ENCODE measurements around the gene KDELR3. TPM values are rescaled to one million over a fixed set of nuclear protein-coding genes. Genes with fewer than 3 reads are reported as not detected.
A peak's percentile ranks its signal among the peaks of the same experiment; 100 is the strongest.

Gene KDELR3
- total RNA-seq, 1 experiment from 2014 or later = 7.3 TPM

DNA sequence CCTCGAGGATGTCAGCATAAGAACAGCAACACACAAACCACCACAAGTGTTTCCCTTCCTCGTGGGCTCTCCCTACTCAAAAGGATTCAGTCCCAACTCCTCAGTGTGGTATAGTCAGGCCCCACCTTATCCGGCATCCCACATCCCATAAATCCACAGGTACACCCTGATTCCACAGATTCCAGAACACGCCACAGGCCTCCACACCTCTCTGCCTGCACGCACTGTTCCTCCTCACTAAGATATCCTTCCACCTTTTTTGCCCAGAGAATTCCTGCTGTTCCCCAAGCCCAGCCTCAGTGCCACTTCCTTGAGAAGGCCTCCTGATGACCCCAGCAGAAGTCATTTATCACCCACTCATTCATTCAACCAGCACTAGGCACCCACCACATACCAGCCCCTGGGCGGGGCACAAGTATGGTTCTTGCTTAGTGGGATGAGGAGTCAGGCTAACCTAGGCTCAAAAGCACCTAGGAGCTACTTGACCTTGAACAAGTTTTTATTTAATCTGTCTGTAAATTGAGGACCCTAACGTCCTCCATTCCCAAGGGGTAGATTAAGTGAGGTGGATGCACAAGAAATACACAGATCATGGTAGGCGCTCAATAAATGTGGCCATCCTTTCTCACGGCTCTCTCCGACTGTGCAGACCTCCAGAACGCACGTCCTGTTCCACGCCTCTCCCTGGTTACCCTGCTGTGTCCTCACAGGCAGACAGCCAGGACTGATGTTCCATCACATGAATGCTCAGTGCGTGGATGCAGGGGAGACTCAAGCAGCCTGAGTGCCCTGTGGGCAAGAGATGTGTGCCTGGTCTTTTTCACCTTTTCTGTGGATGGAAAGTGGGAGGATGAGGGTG lies 10.8 kb upstream of the KDELR3 start:
- peaks cover 90% of the 10 kb centered on the region for H3K27me3 Mint-ChIP-seq (ENCODE audit: low read depth)
- Histone ChIP-seq H3K27me3 (ENCODE audit: insufficient read depth, low read length) (peaks cover 19% of the 10 kb centered on the region), H3K4me1 (ENCODE audit: insufficient read depth, low read length) (peaks cover 3% of the 10 kb centered on the region; the same call in 1 of the 2 replicates)

More for the DNA sequence above, 10.8 kb upstream of the KDELR3 start:
- Histone ChIP-seq H4K20me1 (ENCODE audit: control insufficient read depth, insufficient read depth, insufficient read length) (no peaks in the 10 kb centered on the region), H2AK5ac (ENCODE audit: insufficient read length, low read length) (no peak overlapping the region), H4K8ac (replicated peaks; ENCODE audit: insufficient read length, low read depth, low read length) (no peak overlapping the region), H2BK120ac (ENCODE audit: low read depth, low read length, poor library complexity, severe bottlenecking) (no peak overlapping the region), H3K4ac (ENCODE audit: low read depth, low read length) (no peak overlapping the region), H2BK15ac (ENCODE audit: low read depth, low read length) (no peak overlapping the region), H2AFZ (ENCODE audit: low read length) (no peak overlapping the region), H2BK12ac (ENCODE audit: insufficient read length, low read depth, low read length) (no peak overlapping the region), H3K23ac (ENCODE audit: insufficient read length, low read depth, low read length) (no peak overlapping the region), H3K79me1 (ENCODE audit: insufficient read depth, low read depth, low read length, poor library complexity, severe bottlenecking) (no peaks in the 10 kb centered on the region), H3K56ac (ENCODE audit: insufficient read length, low read depth, low read length) (no peak overlapping the region), H3K9me3 (ENCODE audit: control insufficient read depth, low read depth, low read length) (no peaks in the 10 kb centered on the region), H4K91ac (ENCODE audit: insufficient read length, low read depth, low read length) (no peak overlapping the region), H3K18ac (ENCODE audit: insufficient read length, low read depth, low read length) (no peak overlapping the region), H3K4me2 (ENCODE audit: insufficient read depth, insufficient read length, low read length) (no peak overlapping the region), H3K79me2 (ENCODE audit: insufficient read depth, low read length) (no peaks in the 10 kb centered on the region), H4K5ac (ENCODE audit: insufficient read length, low read depth, low read length) (no peak overlapping the region), H3K23me2 (ENCODE audit: insufficient read length, low read depth, low read length, poor library complexity, severe bottlenecking) (peaks cover 12% of the 10 kb centered on the region), H3K9ac (ENCODE audit: extremely low read depth, insufficient read length, low read length) (no peak overlapping the region), H2BK20ac (ENCODE audit: low read depth, low read length, poor library complexity, severe bottlenecking) (no peak overlapping the region), H3K27ac (ENCODE audit: insufficient read length, low read depth, low read length) (no peak overlapping the region), H2BK5ac (ENCODE audit: insufficient read length, low read length) (no peak overlapping the region), H3K14ac (ENCODE audit: insufficient read depth, low read length) (no peak overlapping the region; the same call in 1 of the 2 replicates), H3T11ph (ENCODE audit: low read length) (no peak overlapping the region)
- Mint-ChIP-seq H3K36me3 (ENCODE audit: insufficient read depth in 1 of 3, low read depth in 3 of 3) (no peaks in the 10 kb centered on the region; a peak in 2 of 7 replicates), H3K4me1 (peaks cover 23 to 38% of the 10 kb centered on the region in 2 experiments), H3K27ac (no peak overlapping the region; a peak in 1 of 7 replicates), H3K9me3 (no peaks in the 10 kb centered on the region; a peak in 1 of 5 replicates), H3K4me3 (peak overlapping the region; percentile 48 to 77)
- no peak for DNase-seq
- no CpG with 5 or more reads among the region's 14 CpGs for WGBS (ENCODE audit: extremely low coverage, insufficient read length, low lambda C conversion rate)
- no peak for TF ChIP-seq CTCF (conservative IDR thresholded peaks at IDR 0.05)

Measured in H9 (cell line).